Upper lobe of left lung (tissue), 4 donors: Measurements from ENCODE around the gene PICALM.

Experiments
- POLR2A ChIP-seq, 4 donors: fragments of 450-650 bp; IDR thresholded peaks; one replicate each; pipeline ENCODE4 v1.5.1; 2016 to 2017; ENCODE audit warnings: antibody characterized with exemption in 4 of 4, mild to moderate bottlenecking in 2 of 4
- TF ChIP-seq, protein P1 (sequence below), 6 experiments: fragments of 450-650 bp in 4 of 6; fragments of 200-600 bp in 2 of 6; sonication (generic) in 2 of 6; IDR thresholded peaks; one replicate each; pipeline ENCODE4 v1.5.1; 2016 to 2019; ENCODE audit warnings: antibody characterized with exemption in 6 of 6

DNA sequence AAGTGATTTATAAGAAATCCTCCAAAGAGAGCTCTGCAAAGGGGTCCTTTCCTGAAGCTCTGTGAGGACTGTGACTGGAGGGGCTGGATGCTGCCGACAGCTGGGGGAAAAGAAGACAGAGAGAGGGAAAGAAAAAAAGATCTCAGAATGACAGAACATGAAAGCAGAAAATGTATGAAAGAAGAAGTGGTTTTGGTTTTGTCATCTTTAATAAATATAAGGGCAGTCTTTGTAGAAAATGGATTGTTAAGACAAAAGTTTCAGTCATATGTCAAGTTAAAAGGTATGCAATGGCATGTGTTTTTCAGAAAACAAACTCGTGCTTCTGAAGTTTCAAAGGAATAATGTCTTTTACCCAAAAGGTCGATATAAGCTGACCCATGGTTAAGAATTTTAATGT, 108.2 kb downstream of the PICALM start:
- TF ChIP-seq, protein P1, sequence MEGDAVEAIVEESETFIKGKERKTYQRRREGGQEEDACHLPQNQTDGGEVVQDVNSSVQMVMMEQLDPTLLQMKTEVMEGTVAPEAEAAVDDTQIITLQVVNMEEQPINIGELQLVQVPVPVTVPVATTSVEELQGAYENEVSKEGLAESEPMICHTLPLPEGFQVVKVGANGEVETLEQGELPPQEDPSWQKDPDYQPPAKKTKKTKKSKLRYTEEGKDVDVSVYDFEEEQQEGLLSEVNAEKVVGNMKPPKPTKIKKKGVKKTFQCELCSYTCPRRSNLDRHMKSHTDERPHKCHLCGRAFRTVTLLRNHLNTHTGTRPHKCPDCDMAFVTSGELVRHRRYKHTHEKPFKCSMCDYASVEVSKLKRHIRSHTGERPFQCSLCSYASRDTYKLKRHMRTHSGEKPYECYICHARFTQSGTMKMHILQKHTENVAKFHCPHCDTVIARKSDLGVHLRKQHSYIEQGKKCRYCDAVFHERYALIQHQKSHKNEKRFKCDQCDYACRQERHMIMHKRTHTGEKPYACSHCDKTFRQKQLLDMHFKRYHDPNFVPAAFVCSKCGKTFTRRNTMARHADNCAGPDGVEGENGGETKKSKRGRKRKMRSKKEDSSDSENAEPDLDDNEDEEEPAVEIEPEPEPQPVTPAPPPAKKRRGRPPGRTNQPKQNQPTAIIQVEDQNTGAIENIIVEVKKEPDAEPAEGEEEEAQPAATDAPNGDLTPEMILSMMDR (IDR thresholded peaks at IDR 0.05): no peak
- TF ChIP-seq POLR2A (IDR thresholded peaks at IDR 0.05): no peak
